SW 1271 (cell line): Measurements from ENCODE around the gene HSPA12A.

Experiments
- DNase-seq, 2 experiments: peaks; one replicate each; lab custom pipeline; 2025; lab: John Stamatoyannopoulos, UW

Gene HSPA12A

GRCh38 chr10:116667484-116667883 is 74.9 kb downstream of the HSPA12A start:
- no peak for DNase-seq

DNA sequence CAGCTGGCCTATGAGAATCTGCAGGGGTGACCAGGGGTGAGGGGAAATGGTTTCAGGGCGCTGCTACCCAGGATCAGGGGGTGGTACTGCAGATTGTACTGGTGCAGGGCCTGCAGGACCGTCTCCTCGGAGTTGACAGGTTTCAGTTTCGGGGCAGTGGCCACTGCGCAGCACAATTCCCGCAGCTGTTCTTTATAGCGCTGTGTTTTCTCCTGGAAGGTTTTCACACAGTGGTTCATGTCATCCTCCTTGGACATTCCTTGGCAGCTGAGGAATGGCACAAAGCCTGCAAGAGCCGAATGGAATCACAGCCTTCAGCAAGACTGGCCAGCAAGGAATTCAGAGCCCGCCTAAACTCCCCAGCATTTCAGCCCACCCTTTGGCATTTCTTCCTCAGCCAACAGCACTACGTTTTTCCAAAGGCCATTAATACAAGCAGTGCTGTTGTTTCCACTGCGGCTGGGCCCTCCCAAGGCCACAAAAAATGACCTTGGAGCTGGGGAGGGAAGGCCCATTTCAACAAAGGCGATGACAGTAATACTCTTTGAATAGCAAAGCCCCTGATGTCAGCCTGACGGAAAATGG is 76.7 kb downstream of the HSPA12A start:
- DNase-seq: no peak

DNA sequence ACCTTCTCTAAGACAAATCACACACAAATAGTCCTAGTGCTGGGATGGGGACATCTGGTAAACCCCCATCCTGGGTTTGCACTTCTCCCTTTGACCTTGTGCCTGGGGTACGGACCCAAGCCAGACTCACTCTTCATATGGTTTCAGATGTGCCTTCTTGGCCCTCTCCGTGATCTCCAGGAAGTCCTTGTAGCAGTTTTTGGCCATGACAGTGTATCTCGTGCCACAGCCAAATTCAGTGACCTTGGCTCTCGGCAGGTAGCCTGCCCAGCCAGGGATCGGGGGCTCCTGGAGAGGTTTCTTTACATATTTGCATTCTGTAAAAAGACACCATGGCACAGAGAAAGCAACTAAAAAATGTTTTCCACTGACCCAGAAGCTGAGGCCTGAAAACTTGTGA is 77.7 kb downstream of the HSPA12A start:
- no peak for DNase-seq

GRCh38 chr10:116663342-116663741 is 79.0 kb downstream of the HSPA12A start:
- DNase-seq: no peak

GRCh38 chr10:116660860-116661259 is 81.5 kb downstream of the HSPA12A start:
- DNase-seq: no peak

- DNase-seq: no peak
Observed at GRCh38 chr10:116659049-116659670, 83.2 kb downstream of the HSPA12A start.

DNA sequence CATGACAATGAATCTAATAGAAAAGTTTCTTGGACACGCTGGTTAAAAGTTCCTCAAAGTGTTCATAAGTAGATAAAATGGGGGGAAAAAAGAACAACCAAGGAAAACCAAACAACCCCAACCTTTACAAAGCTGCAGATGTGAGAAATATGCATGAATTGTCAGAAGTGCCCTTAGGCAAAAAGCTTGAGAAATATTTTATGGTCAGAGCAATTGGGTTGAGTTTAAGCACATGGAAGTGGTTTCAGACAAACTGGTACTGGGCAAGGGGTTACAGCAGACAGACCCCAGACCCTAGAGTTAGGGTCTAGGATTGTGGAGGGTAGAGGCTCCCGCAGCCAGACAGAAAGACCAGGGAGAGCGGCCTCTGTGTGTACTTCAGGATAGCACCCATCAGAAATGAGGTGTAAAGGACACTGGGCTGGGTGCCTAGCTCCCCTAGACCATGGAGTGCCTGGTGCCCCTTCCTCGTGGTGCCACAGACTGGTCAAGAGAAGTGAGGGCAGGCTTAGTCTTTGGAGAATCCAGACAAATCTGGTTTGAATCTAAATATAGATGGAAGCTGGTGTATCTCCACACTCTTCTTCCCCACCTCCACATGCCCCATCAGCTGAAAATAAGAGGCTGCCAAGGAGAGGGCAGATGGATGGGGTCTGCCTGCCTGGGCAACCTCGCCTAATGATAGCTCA is 84.4 kb downstream of the HSPA12A start:
- no peak for DNase-seq

DNA sequence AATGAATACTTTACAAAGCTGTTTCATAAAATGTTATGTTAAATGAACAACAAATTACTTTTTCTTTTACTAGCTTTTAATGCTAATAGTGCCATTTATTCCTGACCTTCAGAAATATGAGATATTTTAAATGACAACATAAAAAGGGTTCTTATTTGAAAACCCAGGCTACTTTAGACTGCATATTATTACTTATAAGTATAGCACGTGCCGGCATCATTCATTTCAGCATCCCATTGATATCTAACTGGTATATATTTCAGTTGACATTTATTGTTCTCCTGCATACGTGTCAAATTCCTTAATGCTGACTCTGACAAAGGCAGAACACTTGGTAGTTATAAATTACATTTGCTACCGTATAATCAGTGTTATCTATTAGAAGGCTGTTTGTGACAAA is 86.3 kb downstream of the HSPA12A start:
- no peak for DNase-seq

DNA sequence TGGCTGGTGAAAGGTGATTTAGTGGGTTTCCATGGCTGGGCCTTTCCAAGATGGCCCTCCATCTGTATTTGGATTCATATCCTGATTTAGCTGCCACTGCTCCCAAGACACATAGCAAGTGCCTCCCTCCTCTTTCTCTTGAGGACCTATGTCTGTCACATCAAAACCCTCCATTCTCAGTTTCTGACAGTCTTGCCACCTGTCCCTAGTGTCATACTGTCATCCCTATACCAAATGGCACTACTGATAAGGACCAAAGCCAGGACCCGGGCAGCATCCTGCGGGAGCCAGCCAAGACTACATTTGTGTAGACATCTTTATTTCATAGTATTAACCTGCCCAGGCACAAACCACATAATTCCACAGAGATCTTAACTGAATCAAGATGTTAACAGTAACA is 86.8 kb downstream of the HSPA12A start:
- no peak for DNase-seq

DNA sequence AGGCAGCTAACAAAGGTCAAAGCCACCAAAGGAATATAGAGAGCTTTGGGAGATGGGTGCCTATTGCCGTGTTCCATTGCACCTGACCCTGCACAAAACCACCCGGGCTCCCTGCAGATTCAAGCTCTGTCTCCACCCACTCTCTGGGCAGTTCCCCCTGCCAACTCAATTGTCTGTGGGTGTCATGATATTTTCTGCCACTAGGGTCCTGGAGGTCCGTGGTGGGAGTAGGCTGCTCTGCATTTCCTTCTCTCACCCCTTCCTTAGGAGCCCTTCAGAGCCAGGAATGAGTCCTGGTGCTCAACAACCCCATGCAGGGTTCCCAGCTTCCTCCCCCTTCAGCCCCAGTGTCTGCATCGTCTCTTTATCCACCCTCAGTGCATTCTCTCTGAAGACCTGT is 87.5 kb downstream of the HSPA12A start:
- no peak for DNase-seq

- DNase-seq: no peak
Observed at GRCh38 chr10:116653885-116654284, 88.5 kb downstream of the HSPA12A start.

DNA sequence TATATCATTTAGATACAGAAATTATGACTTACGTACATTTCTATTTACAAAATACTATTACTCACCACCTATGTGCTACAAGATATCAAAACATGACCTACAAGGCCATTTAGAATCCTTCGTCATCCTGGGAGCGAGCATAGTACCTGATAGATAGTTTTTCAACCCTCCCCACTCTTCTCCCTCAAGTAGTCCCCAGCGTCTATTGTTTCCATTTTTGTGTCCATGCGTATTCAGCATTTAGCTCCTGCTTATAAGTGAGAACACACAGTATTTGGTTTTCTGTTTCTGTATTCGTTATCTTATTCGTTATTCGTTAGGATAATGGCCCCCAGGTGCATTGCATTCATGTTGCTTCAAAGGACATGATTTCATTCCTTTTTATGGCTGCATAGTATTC is 93.5 kb downstream of the HSPA12A start:
- no peak for DNase-seq

GRCh38 chr10:116646502-116646901 is 95.9 kb downstream of the HSPA12A start:
- DNase-seq: no peak

DNA sequence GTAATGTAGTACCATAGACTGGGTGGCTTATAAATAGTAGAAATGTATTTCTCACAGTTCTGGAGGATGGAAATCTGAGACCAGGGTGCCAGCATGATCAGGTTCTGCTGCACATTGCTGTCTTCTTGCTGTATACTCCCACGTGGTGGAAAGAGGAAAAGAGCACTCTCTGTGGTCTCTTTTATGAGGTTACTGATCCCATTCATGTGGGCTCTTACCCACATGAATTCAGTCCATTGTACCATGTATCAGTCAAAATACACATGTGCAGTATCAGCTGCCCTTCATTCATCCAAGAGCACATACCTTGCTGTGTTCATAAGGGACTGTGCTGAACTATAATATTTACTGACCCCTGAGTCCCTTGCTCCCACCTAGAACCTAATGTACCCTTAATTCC is 104.5 kb downstream of the HSPA12A start:
- DNase-seq: no peak

DNA sequence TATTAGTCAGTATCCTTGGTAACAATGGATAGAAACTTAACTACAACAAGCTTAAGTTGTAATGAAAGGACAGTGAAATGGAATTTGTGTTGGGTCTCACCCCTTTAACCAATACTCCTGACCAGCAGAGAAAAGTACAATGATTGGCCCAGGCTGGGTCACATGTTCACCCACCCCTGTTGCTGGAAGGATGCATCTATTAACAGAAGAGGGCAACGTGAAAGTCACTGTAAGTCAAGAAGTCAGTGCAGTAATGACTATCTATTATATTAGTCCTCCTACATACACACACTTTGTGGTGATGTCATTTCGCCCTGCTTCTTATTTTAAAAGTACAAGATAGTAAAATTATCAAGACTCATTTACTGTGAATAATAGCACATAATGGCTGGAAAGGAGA is 105.4 kb downstream of the HSPA12A start:
- no peak for DNase-seq

DNA sequence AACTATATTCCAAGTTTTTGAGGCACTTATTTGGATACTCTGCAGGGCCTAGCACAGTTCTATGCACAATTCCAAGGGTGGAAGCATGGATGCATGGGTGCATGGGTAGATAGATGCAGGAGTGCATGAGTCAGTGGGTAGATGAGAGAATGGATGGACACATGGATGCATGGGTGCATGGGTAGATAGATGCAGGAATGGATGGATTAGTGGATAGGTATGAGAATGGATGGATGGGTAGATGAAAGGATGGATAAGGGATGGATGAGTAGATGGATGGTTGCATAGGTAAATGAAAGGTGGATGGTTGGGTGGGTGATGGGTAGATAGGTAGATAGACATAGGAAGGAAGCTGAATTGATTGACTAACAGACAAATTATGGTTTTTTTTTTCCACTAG is 106.0 kb downstream of the HSPA12A start:
- DNase-seq: no peak

DNA sequence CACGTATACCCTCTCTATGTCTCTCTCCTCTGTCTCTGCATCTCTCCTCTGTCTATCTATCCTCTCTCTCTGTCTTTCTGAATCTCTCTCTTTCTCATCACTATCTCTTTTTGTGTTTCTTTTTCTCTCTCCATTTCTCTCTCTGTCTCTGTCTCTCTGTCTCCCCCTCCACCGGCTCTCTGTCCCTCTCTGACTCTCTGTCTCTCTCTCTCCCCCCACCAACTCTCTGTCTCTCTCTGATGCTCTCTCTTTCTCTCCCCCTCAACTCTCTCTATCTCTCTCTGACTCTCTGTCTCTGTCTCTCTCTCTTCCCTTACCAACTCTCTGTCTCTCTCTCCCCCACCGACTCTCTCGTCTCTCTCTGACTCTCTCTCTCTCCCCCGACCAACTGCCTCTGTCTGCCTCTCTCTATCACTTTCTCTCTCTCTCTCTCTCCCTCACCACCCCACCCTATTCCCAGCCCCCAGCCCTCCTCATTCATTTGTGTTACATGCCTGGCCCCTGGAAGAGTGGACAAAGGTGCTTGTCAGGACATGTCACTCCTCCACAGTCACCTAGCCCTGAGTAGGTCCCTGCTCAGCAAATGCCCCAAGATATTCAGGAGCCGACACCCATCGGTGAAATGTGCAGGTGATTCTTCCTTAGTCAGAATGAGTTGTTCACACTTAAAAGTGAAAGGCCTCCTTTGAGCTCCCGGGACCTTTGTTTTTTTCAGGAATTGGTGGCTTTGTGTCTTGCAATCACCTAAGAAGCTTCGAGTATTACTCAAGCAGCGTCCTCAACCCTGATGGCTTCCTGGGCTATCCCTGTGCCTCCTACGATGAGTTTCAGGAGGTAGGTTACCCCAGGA is 108.0 kb downstream of the HSPA12A start:
- no peak for DNase-seq

GRCh38 chr10:116633216-116633600 is 109.2 kb downstream of the HSPA12A start:
- no peak for DNase-seq

DNA sequence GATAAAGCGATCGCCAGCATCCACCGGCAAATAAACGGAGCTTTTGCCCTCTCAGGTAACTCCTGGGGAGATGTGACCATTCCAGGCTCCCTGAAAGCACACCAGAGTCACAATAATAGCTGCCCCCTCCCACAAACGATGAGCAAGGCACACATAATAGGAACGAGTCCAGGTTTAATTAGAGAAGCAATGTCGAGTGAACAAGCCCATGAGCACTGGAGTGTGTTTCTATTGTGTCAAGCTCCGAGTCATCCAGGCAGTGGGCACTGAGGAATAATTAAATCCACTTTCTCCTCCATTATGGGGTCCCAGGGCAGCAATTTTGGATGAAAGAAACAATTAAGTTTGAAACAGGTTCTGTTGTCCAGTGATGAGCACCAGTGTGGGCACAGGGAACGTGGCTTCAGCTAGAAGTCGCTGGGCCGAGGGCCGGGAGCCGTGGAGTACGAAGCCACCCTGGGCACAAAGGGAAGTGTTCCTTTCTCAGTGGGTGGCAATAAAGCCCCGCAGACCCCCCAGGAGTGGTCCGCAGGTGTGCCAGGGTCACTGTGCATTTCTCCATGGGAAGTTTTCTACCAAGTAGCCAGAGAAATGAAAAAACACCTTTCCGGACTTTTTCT is 109.7 kb downstream of the HSPA12A start:
- no peak for DNase-seq

DNA sequence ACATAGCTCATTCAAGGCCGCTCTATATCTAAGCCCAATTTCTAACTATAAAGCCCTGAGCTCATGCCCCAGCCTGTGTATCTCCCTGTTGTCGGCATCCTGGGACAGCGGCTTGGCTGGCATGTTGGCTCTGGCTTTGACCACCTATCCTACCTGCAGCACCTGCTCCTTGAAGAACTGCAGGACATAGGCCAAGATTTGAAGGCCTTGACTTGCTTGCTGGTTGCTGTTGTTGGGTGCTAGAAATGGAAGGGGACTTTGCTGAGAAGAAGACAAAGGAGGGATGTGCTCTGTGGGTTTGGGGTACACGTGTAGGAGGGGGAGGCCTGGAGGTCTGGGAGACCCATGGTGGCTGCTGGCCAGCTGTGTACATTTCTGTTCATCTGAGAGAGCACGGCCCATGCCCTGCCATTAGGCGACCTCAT is 110.5 kb downstream of the HSPA12A start:
- no peak for DNase-seq

GRCh38 chr10:116630020-116630419 is 112.3 kb downstream of the HSPA12A start:
- DNase-seq: no peak

DNA sequence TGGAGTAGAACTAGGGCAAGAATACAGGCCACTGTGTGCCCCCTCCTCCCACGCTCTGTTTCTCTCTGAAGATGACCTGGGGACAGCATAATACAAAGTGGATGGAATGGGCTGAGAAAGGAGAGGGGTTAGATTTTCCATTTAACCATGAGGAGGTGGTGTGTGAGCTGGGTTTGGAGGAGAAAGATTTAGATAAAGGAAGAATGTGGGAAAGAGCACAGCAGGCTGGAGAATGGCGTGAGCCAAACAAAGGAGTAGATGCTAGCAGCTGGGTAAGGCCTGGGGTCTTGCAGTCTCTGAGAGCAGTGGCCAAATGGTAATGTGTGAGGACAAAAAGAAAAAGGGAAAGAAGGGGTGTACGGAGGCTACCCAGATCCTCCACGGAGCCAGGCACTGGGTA is 113.0 kb downstream of the HSPA12A start:
- no peak for DNase-seq
